Measurements from ENCODE around the gene ZFP36. TPM values are rescaled to one million over a fixed set of nuclear protein-coding genes. Genes with fewer than 3 reads are reported as not detected.
A peak's percentile ranks its signal among the peaks of the same experiment; 100 is the strongest.

ZFP36 gene
- total RNA-seq, 6 donors from 2014 or later, result 195 to 525 (median 238) TPM

- H3K27me3 ChIP-seq, result no peaks in the 10 kb centered on the region
- ATAC-seq (ENCODE audit: low FRiP score in 2 of 2) (peak in 1 of 2 donors; percentile 35), DNase-seq (no peak)
- peaks cover 32 to 46% (median 39%) of the 10 kb centered on the region in 4 donors for H3K4me1 ChIP-seq
- H3K9me3 ChIP-seq, result no peaks in the 10 kb centered on the region
- H3K36me3 ChIP-seq, result peaks cover 0 to 15% (median 0%) of the 10 kb centered on the region in 4 donors
- WGBS, 2 donors, result 3 to 4% methylated on average over 17 of the region's 17 CpGs
- TF ChIP-seq POLR2AphosphoS5 (IDR thresholded peaks at IDR 0.05) (no peak), POLR2A (IDR thresholded peaks at IDR 0.05) (no peak), EP300 (IDR thresholded peaks at IDR 0.05) (no peak), CTCF (IDR thresholded peaks at IDR 0.05) (no peak)
- H3K27ac ChIP-seq, result peak overlapping the region; percentile 90 to 96 (median 94)
- H3K4me3 ChIP-seq, result peak overlapping the region; percentile 67 to 98 (median 90)
These were observed 38.0 kb downstream of the ZFP36 start for GRCh38 chr19:39444598-39445195.

- H3K4me3 ChIP-seq, result peak within 1 kb of the TSS; percentile 67 to 98 (median 90)
- peak within 1 kb of the TSS; percentile 90 to 96 (median 94) for H3K27ac ChIP-seq
- 0 to 1% methylated on average over 25 to 68 of the region's 68 CpGs for WGBS, 2 donors
- ATAC-seq (ENCODE audit: low FRiP score in 2 of 2), result peak; percentile 98
- DNase-seq, result peak; percentile 95 to 98
- peaks cover 0 to 17% (median 0%) of the 10 kb centered on the region in 4 donors for H3K36me3 ChIP-seq
- TF ChIP-seq POLR2A (IDR thresholded peaks at IDR 0.05), result peak; percentile 60 to 97 (median 91)
- peak in 1 of 4 donors; percentile 75 for TF ChIP-seq EP300 (IDR thresholded peaks at IDR 0.05)
- TF ChIP-seq CTCF (IDR thresholded peaks at IDR 0.05), result peak in 3 of 6 experiments; percentile 4 to 19 (median 10)
- TF ChIP-seq POLR2AphosphoS5 (IDR thresholded peaks at IDR 0.05), result peak; percentile 99 to 100
- no peaks in the 10 kb centered on the region for H3K9me3 ChIP-seq
- H3K27me3 ChIP-seq, result no peaks in the 10 kb centered on the region
- peaks cover 34 to 53% (median 39%) of the 10 kb centered on the region in 4 donors for H3K4me1 ChIP-seq
These were observed 38.8 kb downstream of the ZFP36 start, which contains the start of gene SUPT5H for GRCh38 chr19:39445196-39446111. Gene SUPT5H, plus strand, starts transcription at chr19:39445582. Its CDS starts 309 bp downstream, at chr19:39445891.

- Histone ChIP-seq H3K4me1 (peaks cover 34 to 59% (median 39%) of the 10 kb centered on the region in 4 donors), H3K27ac (peak overlapping the region; percentile 90 to 96 (median 94)), H3K27me3 (no peaks in the 10 kb centered on the region), H3K36me3 (peaks cover 0 to 20% (median 0%) of the 10 kb centered on the region in 4 donors), H3K4me3 (peak overlapping the region; percentile 67 to 98 (median 90)), H3K9me3 (no peaks in the 10 kb centered on the region)
- no peak for TF ChIP-seq POLR2AphosphoS5 (IDR thresholded peaks at IDR 0.05)
- TF ChIP-seq POLR2A (IDR thresholded peaks at IDR 0.05), result no peak
- TF ChIP-seq EP300 (IDR thresholded peaks at IDR 0.05), result no peak
- TF ChIP-seq CTCF (IDR thresholded peaks at IDR 0.05), result no peak
- no peak for DNase-seq
- ATAC-seq (ENCODE audit: low FRiP score in 2 of 2), result no peak
- WGBS, 2 donors, result 83 to 84% methylated on average over 16 of the region's 16 CpGs
These were observed 39.9 kb downstream of the ZFP36 start for GRCh38 chr19:39446365-39447084.

- TF ChIP-seq CTCF (IDR thresholded peaks at IDR 0.05) (no peak), POLR2AphosphoS5 (IDR thresholded peaks at IDR 0.05) (no peak), POLR2A (IDR thresholded peaks at IDR 0.05) (no peak), EP300 (IDR thresholded peaks at IDR 0.05) (no peak)
- 52 to 57% methylated on average over 3 of the region's 3 CpGs for WGBS, 2 donors
- ATAC-seq (ENCODE audit: low FRiP score in 2 of 2) (no peak), DNase-seq (no peak)
- no peak overlapping the region for H3K27ac ChIP-seq
- H3K36me3 ChIP-seq, result peaks cover 1 to 37% (median 4%) of the 10 kb centered on the region in 4 donors
- H3K9me3 ChIP-seq, result no peaks in the 10 kb centered on the region
- no peak overlapping the region for H3K4me3 ChIP-seq
- peaks cover 34 to 59% (median 39%) of the 10 kb centered on the region in 4 donors for H3K4me1 ChIP-seq
- no peaks in the 10 kb centered on the region for H3K27me3 ChIP-seq
These were observed 41.6 kb downstream of the ZFP36 start for GRCh38 chr19:39448271-39448670.

All from upper lobe of left lung (tissue), 6 donors.